ENCODE data around the gene SYPL1. TPM values are rescaled to one million over a fixed set of nuclear protein-coding genes. Genes with fewer than 3 reads are reported as not detected.
A peak's percentile ranks its signal among the peaks of the same experiment; 100 is the strongest.

The SYPL1 gene
- total RNA-seq, 1 donor from 2014 or later = 59.7 TPM

DNA sequence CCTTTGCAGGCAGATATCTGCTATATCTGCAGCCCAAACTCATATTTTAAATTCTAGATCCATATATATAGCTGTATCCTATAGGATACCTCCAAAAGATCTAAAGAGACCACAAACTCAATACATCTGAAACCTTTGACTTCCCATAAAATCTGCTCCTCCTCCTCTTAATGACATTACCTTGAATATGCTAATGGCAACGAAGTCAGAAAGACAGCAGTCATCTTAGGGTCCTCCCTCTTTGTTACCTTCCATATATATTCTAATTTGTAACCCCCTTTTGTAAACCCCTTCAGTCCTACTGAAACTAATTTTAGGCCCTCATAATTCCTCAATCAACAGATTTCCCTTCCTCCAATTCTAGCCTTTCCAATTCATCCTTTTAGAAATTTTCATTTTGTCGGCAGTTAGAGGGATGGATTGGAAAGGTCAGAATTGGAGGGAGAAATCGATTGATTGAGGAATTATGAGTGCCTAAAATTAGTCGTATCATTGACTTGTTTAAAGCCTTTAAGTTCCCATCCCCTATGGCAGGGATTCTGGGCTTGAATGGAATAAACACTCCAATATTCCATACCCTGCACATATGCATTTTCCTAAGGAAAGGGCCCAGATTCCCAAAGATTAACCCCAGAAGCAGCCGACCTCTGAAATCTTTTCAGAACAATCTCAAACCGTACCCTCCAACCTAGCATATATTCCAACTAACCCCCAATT is 2.4 kb downstream of the SYPL1 start:
- Histone ChIP-seq H3K4me3 (ENCODE audit: insufficient read depth, low read depth, low read length) (no peak overlapping the region), H4K20me1 (ENCODE audit: insufficient read depth, low read length) (peaks cover 35% of the 10 kb centered on the region), H3K4me1 (ENCODE audit: insufficient read depth, low read length) (peaks cover 6% of the 10 kb centered on the region), H2AFZ (ENCODE audit: low read depth, low read length) (no peak overlapping the region), H3K79me2 (ENCODE audit: insufficient read depth, low read length) (peaks cover 68% of the 10 kb centered on the region), H3K27ac (ENCODE audit: low read depth, low read length) (no peak overlapping the region), H3K9ac (ENCODE audit: low read length) (no peak overlapping the region), H3K27me3 (ENCODE audit: insufficient read depth, low read length) (no peaks in the 10 kb centered on the region), H3K9me3 (ENCODE audit: insufficient read depth, low read depth, low read length) (no peaks in the 10 kb centered on the region), H3K4me2 (ENCODE audit: low read length) (peak overlapping the region; percentile 88), H3K36me3 (ENCODE audit: insufficient read depth, low read length) (no peaks in the 10 kb centered on the region)
- no peak overlapping the region for H3K27ac Mint-ChIP-seq (ENCODE audit: unreplicated experiment)
- FAIRE-seq (no peak), DNase-seq (ENCODE audit: low read depth) (no peak)
- peaks cover 22% of the 10 kb centered on the region for H3K4me1 Mint-ChIP-seq (ENCODE audit: low read depth, unreplicated experiment)
- H3K4me3 Mint-ChIP-seq (ENCODE audit: unreplicated experiment) = peak overlapping the region; percentile 87
- no peaks in the 10 kb centered on the region for H3K36me3 Mint-ChIP-seq (ENCODE audit: low read depth, unreplicated experiment)
- no peaks in the 10 kb centered on the region for H3K9me3 Mint-ChIP-seq (ENCODE audit: unreplicated experiment)
- H3K27me3 Mint-ChIP-seq (ENCODE audit: low read depth, unreplicated experiment) = peaks cover 2% of the 10 kb centered on the region
- no peak for TF ChIP-seq EZH2 (IDR thresholded peaks at IDR 0.05; ENCODE audit: insufficient read depth, low read length)
- no peak for TF ChIP-seq CTCF (IDR thresholded peaks at IDR 0.05; ENCODE audit: insufficient read depth, low read depth, low read length)

- FAIRE-seq (no peak), DNase-seq (ENCODE audit: low read depth) (no peak)
- Mint-ChIP-seq H3K27me3 (ENCODE audit: low read depth, unreplicated experiment) (no peaks in the 10 kb centered on the region), H3K36me3 (ENCODE audit: low read depth, unreplicated experiment) (no peaks in the 10 kb centered on the region), H3K9me3 (ENCODE audit: unreplicated experiment) (no peaks in the 10 kb centered on the region), H3K27ac (ENCODE audit: unreplicated experiment) (no peak overlapping the region), H3K4me3 (ENCODE audit: unreplicated experiment) (no peak overlapping the region), H3K4me1 (ENCODE audit: low read depth, unreplicated experiment) (peaks cover 22% of the 10 kb centered on the region)
- Histone ChIP-seq H3K9me3 (ENCODE audit: insufficient read depth, low read depth, low read length) (no peaks in the 10 kb centered on the region), H2AFZ (ENCODE audit: low read depth, low read length) (no peak overlapping the region), H4K20me1 (ENCODE audit: insufficient read depth, low read length) (peaks cover 36% of the 10 kb centered on the region), H3K9ac (ENCODE audit: low read length) (no peak overlapping the region), H3K4me2 (ENCODE audit: low read length) (no peak overlapping the region), H3K79me2 (ENCODE audit: insufficient read depth, low read length) (peaks cover 75% of the 10 kb centered on the region), H3K4me1 (ENCODE audit: insufficient read depth, low read length) (peaks cover 6% of the 10 kb centered on the region), H3K27ac (ENCODE audit: low read depth, low read length) (no peak overlapping the region), H3K4me3 (ENCODE audit: insufficient read depth, low read depth, low read length) (no peak overlapping the region), H3K27me3 (ENCODE audit: insufficient read depth, low read length) (no peaks in the 10 kb centered on the region), H3K36me3 (ENCODE audit: insufficient read depth, low read length) (no peaks in the 10 kb centered on the region)
- TF ChIP-seq CTCF (IDR thresholded peaks at IDR 0.05; ENCODE audit: insufficient read depth, low read depth, low read length) (no peak), EZH2 (IDR thresholded peaks at IDR 0.05; ENCODE audit: insufficient read depth, low read length) (no peak)
Observed at GRCh38 chr7:106108991-106109390, 3.1 kb downstream of the SYPL1 start.

- H3K36me3 Mint-ChIP-seq (ENCODE audit: low read depth, unreplicated experiment) = no peaks in the 10 kb centered on the region
- TF ChIP-seq EZH2 (IDR thresholded peaks at IDR 0.05; ENCODE audit: insufficient read depth, low read length) (no peak), CTCF (IDR thresholded peaks at IDR 0.05; ENCODE audit: insufficient read depth, low read depth, low read length) (no peak)
- FAIRE-seq (no peak), DNase-seq (ENCODE audit: low read depth) (no peak)
- peaks cover 96% of the 10 kb centered on the region for H3K79me2 ChIP-seq (ENCODE audit: insufficient read depth, low read length)
- H3K4me3 ChIP-seq (ENCODE audit: insufficient read depth, low read depth, low read length) = no peak overlapping the region
- H3K9me3 Mint-ChIP-seq (ENCODE audit: unreplicated experiment) = no peaks in the 10 kb centered on the region
- H3K9me3 ChIP-seq (ENCODE audit: insufficient read depth, low read depth, low read length) = no peaks in the 10 kb centered on the region
- H3K4me2 ChIP-seq (ENCODE audit: low read length) = no peak overlapping the region
- no peak overlapping the region for H3K27ac ChIP-seq (ENCODE audit: low read depth, low read length)
- H2AFZ ChIP-seq (ENCODE audit: low read depth, low read length) = no peak overlapping the region
- no peak overlapping the region for H3K9ac ChIP-seq (ENCODE audit: low read length)
- no peaks in the 10 kb centered on the region for H3K4me1 ChIP-seq (ENCODE audit: insufficient read depth, low read length)
- H3K4me3 Mint-ChIP-seq (ENCODE audit: unreplicated experiment) = no peak overlapping the region
- H4K20me1 ChIP-seq (ENCODE audit: insufficient read depth, low read length) = peaks cover 66% of the 10 kb centered on the region
- no peaks in the 10 kb centered on the region for H3K36me3 ChIP-seq (ENCODE audit: insufficient read depth, low read length)
- H3K27me3 Mint-ChIP-seq (ENCODE audit: low read depth, unreplicated experiment) = no peaks in the 10 kb centered on the region
- no peak overlapping the region for H3K27ac Mint-ChIP-seq (ENCODE audit: unreplicated experiment)
- peaks cover 24% of the 10 kb centered on the region for H3K4me1 Mint-ChIP-seq (ENCODE audit: low read depth, unreplicated experiment)
- H3K27me3 ChIP-seq (ENCODE audit: insufficient read depth, low read length) = no peaks in the 10 kb centered on the region
Observed at GRCh38 chr7:106104721-106105260, 7.3 kb downstream of the SYPL1 start.

Measured in astrocyte (in vitro differentiated cells and primary cell).